Vagina (tissue), 2 donors: ENCODE measurements around the gene LAG3. TPM values are rescaled to one million over a fixed set of nuclear protein-coding genes. Genes with fewer than 3 reads are reported as not detected.

Experiments used
- DNase-seq, 2 donors: peaks; one replicate each; pipeline ENCODE4 v3.0.0-alpha.2; 2017; ENCODE audit errors: extremely low spot score in 2 of 2
- H3K27ac ChIP-seq: fragments of 200-600 bp; sonication (generic); one replicate; pipeline ENCODE4 v1.5.1; 2019
- H3K27me3 ChIP-seq: fragments of 200-600 bp; sonication (generic); one replicate; pipeline ENCODE4 v1.5.1; 2019
- H3K36me3 ChIP-seq, 2 donors: fragments of 200-600 bp; sonication (generic); one replicate each; pipeline ENCODE4 v1.5.1; 2017 to 2019
- H3K4me1 ChIP-seq: fragments of 200-600 bp; sonication (generic); one replicate; pipeline ENCODE4 v1.5.1; 2019
- H3K4me3 ChIP-seq, 2 donors: fragments of 200-600 bp; sonication (generic); 1 replicate in 1 of 2; 2 replicates in 1 of 2; pipeline ENCODE4 v1.5.1; 2016 to 2019
- H3K9me3 ChIP-seq: fragments of 200-600 bp; sonication (generic); one replicate; pipeline ENCODE4 v1.5.1; 2019
- POLR2A ChIP-seq, 2 donors: fragments of 450-650 bp; IDR thresholded peaks; one replicate each; pipeline ENCODE4 v1.6.1; 2017; ENCODE audit warnings: antibody characterized with exemption in 2 of 2, mild to moderate bottlenecking in 2 of 2, moderate library complexity in 2 of 2
- POLR2AphosphoS5 ChIP-seq, 2 donors: sonication (generic); formaldehyde crosslinking; IDR thresholded peaks; one replicate each; pipeline ENCODE4 v1.9.0; 2017; ENCODE audit warnings: antibody characterized with exemption in 2 of 2, mild to moderate bottlenecking in 2 of 2, low read depth in 1 of 2; ENCODE audit not compliant: insufficient read depth in 1 of 2
- intact Hi-C: fragments of 100-400 bp; cut with DNase I; formaldehyde crosslinking; loops from one replicate; pipeline ENCODE4 v1.15.1; 2023
- total RNA-seq: library from RNA; depleted of rRNA; stranded (reverse); fragments of >200 nt; gene quantifications from one replicate; pipeline ENCODE4 v1.2.3, GENCODE V29; 2016
- TF ChIP-seq, protein P1 (sequence below), 3 experiments: fragments of 450-650 bp in 2 of 3; fragments of 200-600 bp in 1 of 3; sonication (generic) in 1 of 3; IDR thresholded peaks; one replicate each; pipeline ENCODE4 v1.5.1; 2017 to 2019; ENCODE audit warnings: antibody characterized with exemption in 3 of 3, mild to moderate bottlenecking in 2 of 3, moderate library complexity in 2 of 3

Gene LAG3
- total RNA-seq, 1 donor from 2014 or later, result 10.3 TPM

GRCh38 chr12:6809056-6809455 lies 36.7 kb downstream of the LAG3 start:
- H3K9me3 ChIP-seq, result no peaks in the 10 kb centered on the region
- H3K4me3 ChIP-seq, result no peak overlapping the region
- H3K27ac ChIP-seq, result no peak overlapping the region
- no peaks in the 10 kb centered on the region for H3K36me3 ChIP-seq
- TF ChIP-seq POLR2A (IDR thresholded peaks at IDR 0.05) (no peak), POLR2AphosphoS5 (IDR thresholded peaks at IDR 0.05; ENCODE audit: insufficient read depth in 1 of 2, low read depth in 1 of 2) (no peak)
- TF ChIP-seq, protein P1, sequence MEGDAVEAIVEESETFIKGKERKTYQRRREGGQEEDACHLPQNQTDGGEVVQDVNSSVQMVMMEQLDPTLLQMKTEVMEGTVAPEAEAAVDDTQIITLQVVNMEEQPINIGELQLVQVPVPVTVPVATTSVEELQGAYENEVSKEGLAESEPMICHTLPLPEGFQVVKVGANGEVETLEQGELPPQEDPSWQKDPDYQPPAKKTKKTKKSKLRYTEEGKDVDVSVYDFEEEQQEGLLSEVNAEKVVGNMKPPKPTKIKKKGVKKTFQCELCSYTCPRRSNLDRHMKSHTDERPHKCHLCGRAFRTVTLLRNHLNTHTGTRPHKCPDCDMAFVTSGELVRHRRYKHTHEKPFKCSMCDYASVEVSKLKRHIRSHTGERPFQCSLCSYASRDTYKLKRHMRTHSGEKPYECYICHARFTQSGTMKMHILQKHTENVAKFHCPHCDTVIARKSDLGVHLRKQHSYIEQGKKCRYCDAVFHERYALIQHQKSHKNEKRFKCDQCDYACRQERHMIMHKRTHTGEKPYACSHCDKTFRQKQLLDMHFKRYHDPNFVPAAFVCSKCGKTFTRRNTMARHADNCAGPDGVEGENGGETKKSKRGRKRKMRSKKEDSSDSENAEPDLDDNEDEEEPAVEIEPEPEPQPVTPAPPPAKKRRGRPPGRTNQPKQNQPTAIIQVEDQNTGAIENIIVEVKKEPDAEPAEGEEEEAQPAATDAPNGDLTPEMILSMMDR (IDR thresholded peaks at IDR 0.05), result no peak
- H3K4me1 ChIP-seq, result no peaks in the 10 kb centered on the region
- no peak for DNase-seq
- intact Hi-C loops, result no loop called here
- H3K27me3 ChIP-seq, result no peaks in the 10 kb centered on the region

GRCh38 chr12:6810758-6811157 lies 38.4 kb downstream of the LAG3 start:
- Histone ChIP-seq H3K4me1 (no peaks in the 10 kb centered on the region), H3K4me3 (no peak overlapping the region)

DNA sequence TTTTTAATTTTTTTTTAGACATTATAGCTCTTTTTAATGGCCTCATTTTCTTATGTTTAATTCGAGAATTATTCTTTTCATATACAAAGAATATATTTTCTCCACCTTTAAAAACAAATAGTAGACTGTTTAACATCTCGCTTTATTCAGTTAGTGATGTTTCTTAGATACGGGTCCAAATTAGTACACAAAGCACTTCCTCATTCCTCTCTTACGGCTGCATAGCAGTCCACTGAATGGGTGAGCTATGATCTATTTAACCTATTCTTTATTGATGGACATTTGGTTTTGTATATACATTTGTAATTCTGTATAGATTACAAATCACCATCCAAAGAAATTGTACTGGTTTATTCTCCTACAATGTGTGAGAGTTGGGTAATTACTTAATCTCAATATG lies 41.0 kb downstream of the LAG3 start:
- no peak for TF ChIP-seq POLR2A (IDR thresholded peaks at IDR 0.05)
- TF ChIP-seq POLR2AphosphoS5 (IDR thresholded peaks at IDR 0.05; ENCODE audit: insufficient read depth in 1 of 2, low read depth in 1 of 2), result no peak
- TF ChIP-seq, protein P1 (IDR thresholded peaks at IDR 0.05), result no peak
- H3K4me1 ChIP-seq, result no peaks in the 10 kb centered on the region
- H3K4me3 ChIP-seq, result no peak overlapping the region
- no peak overlapping the region for H3K27ac ChIP-seq
- H3K9me3 ChIP-seq, result no peaks in the 10 kb centered on the region
- H3K36me3 ChIP-seq, result no peaks in the 10 kb centered on the region
- H3K27me3 ChIP-seq, result no peaks in the 10 kb centered on the region
- intact Hi-C loops, result no loop called here
- DNase-seq, result no peak

More at GRCh38 chr12:6810758-6811157, 38.4 kb downstream of the LAG3 start:
- TF ChIP-seq POLR2AphosphoS5 (IDR thresholded peaks at IDR 0.05; ENCODE audit: insufficient read depth in 1 of 2, low read depth in 1 of 2) (no peak), POLR2A (IDR thresholded peaks at IDR 0.05) (no peak)
- TF ChIP-seq, protein P1 (IDR thresholded peaks at IDR 0.05), result no peak
- no peak overlapping the region for H3K27ac ChIP-seq
- H3K9me3 ChIP-seq, result no peaks in the 10 kb centered on the region
- DNase-seq, result no peak
- intact Hi-C loops, result no loop called here
- no peaks in the 10 kb centered on the region for H3K36me3 ChIP-seq
- H3K27me3 ChIP-seq, result no peaks in the 10 kb centered on the region

DNA sequence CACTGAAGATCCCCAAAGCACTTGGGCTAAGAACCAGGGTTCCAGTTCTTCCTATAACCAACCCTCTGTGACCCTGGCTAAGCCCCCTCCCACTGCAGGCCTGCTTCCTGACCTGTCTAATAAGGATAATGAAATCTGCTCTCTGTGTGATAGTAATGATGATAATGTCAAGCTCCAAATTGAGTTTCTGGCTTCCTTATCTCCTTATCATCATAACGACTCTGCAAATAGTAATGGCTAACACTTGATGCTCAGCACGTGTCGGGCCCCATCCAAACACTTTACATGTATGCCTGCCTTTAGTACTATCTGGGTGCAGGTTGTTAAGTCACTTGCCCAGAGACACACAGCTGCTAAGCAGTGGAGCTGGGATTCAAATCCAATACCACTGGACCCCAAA lies 44.3 kb downstream of the LAG3 start:
- intact Hi-C loops, result no loop called here
- H3K4me1 ChIP-seq, result peaks cover 8% of the 10 kb centered on the region

DNA sequence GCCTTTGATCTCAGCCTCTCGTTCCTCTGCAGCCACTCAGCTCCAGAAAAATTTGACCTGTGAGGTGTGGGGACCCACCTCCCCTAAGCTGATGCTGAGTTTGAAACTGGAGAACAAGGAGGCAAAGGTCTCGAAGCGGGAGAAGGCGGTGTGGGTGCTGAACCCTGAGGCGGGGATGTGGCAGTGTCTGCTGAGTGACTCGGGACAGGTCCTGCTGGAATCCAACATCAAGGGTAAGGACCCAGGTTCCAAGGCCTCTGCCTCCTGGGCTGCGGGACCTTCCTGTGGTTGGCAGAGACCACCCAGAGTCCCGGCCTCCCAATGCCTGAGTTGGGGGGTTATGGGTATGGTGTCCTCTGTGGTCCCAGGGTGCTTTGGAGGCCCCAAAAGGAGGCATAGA lies 44.8 kb downstream of the LAG3 start:
- no peak overlapping the region for H3K27ac ChIP-seq
- intact Hi-C loops, result no loop called here
- TF ChIP-seq POLR2AphosphoS5 (IDR thresholded peaks at IDR 0.05; ENCODE audit: insufficient read depth in 1 of 2, low read depth in 1 of 2) (no peak), POLR2A (IDR thresholded peaks at IDR 0.05) (no peak)
- TF ChIP-seq, protein P1 (IDR thresholded peaks at IDR 0.05), result no peak
- H3K4me3 ChIP-seq, result no peak overlapping the region
- no peaks in the 10 kb centered on the region for H3K36me3 ChIP-seq
- no peaks in the 10 kb centered on the region for H3K27me3 ChIP-seq
- no peak for DNase-seq
- H3K9me3 ChIP-seq, result no peaks in the 10 kb centered on the region
- peaks cover 13% of the 10 kb centered on the region for H3K4me1 ChIP-seq

More for the DNA sequence above, 44.3 kb downstream of the LAG3 start:
- no peaks in the 10 kb centered on the region for H3K27me3 ChIP-seq
- DNase-seq, result no peak
- no peak overlapping the region for H3K27ac ChIP-seq
- TF ChIP-seq POLR2AphosphoS5 (IDR thresholded peaks at IDR 0.05; ENCODE audit: insufficient read depth in 1 of 2, low read depth in 1 of 2) (no peak), POLR2A (IDR thresholded peaks at IDR 0.05) (no peak)
- TF ChIP-seq, protein P1 (IDR thresholded peaks at IDR 0.05), result no peak
- H3K4me3 ChIP-seq, result no peak overlapping the region
- H3K36me3 ChIP-seq, result no peaks in the 10 kb centered on the region
- H3K9me3 ChIP-seq, result no peaks in the 10 kb centered on the region
